SU-DHL-6 (cell line): ENCODE results near the gene BET1L.

Experiments
- H2AFZ ChIP-seq: fragments of 200-600 bp; sonication (generic); 2 replicates; pipeline ENCODE4 v1.6.1; 2014; ENCODE audit warnings: low read depth, mild to moderate bottlenecking, moderate library complexity, mixed read lengths, antibody characterized with exemption, low read length; ENCODE audit not compliant: severe bottlenecking
- H3F3A ChIP-seq: fragments of 200-600 bp; shearing (Covaris generic); 2 replicates; pipeline ENCODE4 v1.6.0; 2016; ENCODE audit warnings: antibody characterized with exemption, mild to moderate bottlenecking; ENCODE audit not compliant: insufficient read depth
- H3K27ac ChIP-seq: fragments of 200-600 bp; sonication (generic); 2 replicates; pipeline ENCODE4 v1.5.1; 2016; ENCODE audit warnings: low read depth, mild to moderate bottlenecking, low read length, moderate library complexity, mixed read lengths
- H3K27me3 ChIP-seq: fragments of 200-600 bp; sonication (generic), shearing (Covaris generic); 2 replicates; pipeline ENCODE4 v1.6.0; 2014; ENCODE audit warnings: mild to moderate bottlenecking, low read length
- H3K36me3 ChIP-seq: fragments of 200-600 bp; sonication (generic); 2 replicates; pipeline ENCODE4 v1.6.1; 2014; ENCODE audit warnings: mild to moderate bottlenecking, low read length, mixed read lengths
- H3K4me2 ChIP-seq: fragments of 300-600, 200-600 bp; shearing (Covaris generic), sonication (generic); 2 replicates; pipeline ENCODE4 v1.6.0; 2014; ENCODE audit warnings: low read length, low read depth, mild to moderate bottlenecking; ENCODE audit not compliant: poor library complexity, severe bottlenecking
- H3K4me3 ChIP-seq: fragments of 200-600 bp; sonication (generic); 2 replicates; pipeline ENCODE4 v1.5.1; 2014; ENCODE audit warnings: antibody characterized with exemption, low read length, mild to moderate bottlenecking, mixed read lengths; ENCODE audit not compliant: insufficient read depth, poor library complexity, severe bottlenecking
- H3K79me2 ChIP-seq: fragments of 200-600 bp; sonication (generic); 2 replicates; pipeline ENCODE4 v1.6.1; 2014; ENCODE audit warnings: mild to moderate bottlenecking, low read length, moderate library complexity; ENCODE audit not compliant: insufficient read depth
- H3K9ac ChIP-seq: fragments of 200-600 bp; sonication (generic); 2 replicates; pipeline ENCODE4 v1.7.0; 2014; ENCODE audit warnings: mild to moderate bottlenecking, low read length
- H3K9me2 ChIP-seq: fragments of 200-600 bp; sonication (generic); replicated peaks from 2 replicates; pipeline ENCODE4 v1.6.1; 2014; ENCODE audit warnings: low read length; ENCODE audit not compliant: insufficient read depth
- H3K9me3 ChIP-seq: fragments of 200-600 bp; sonication (generic); 2 replicates; pipeline ENCODE4 v1.6.1; 2014; ENCODE audit warnings: low read length, mixed read lengths; ENCODE audit not compliant: insufficient read depth
- H4K20me1 ChIP-seq: fragments of 200-600 bp; sonication (generic); 2 replicates; pipeline ENCODE4 v1.6.1; 2014; ENCODE audit warnings: low read depth, mild to moderate bottlenecking, antibody characterized with exemption, low read length, moderate library complexity, mixed read lengths
- CTCF ChIP-seq: fragments of 200-600 bp; sonication (generic); IDR thresholded peaks from one replicate; pipeline ENCODE4 v1.5.1; 2017; ENCODE audit warnings: antibody characterized with exemption, mild to moderate bottlenecking, low read length, moderate library complexity; ENCODE audit not compliant: insufficient read depth, poor library complexity, severe bottlenecking
- EZH2phosphoT487 ChIP-seq: fragments of 200-600 bp; sonication (generic), shearing (Covaris generic); conservative IDR thresholded peaks from 2 replicates; pipeline ENCODE4 v1.6.1; 2018; ENCODE audit warnings: mild to moderate bottlenecking, antibody characterized with exemption, low read length, moderate library complexity, mixed read lengths

Gene BET1L

GRCh38 chr11:202490-202889, 4.7 kb downstream of the BET1L start:
- H4K20me1 ChIP-seq: no peaks in the 10 kb centered on the region
- H3K27ac ChIP-seq: no peak overlapping the region
- no peaks in the 10 kb centered on the region for H3K27me3 ChIP-seq
- TF ChIP-seq EZH2phosphoT487 (no peak), CTCF (no peak)
- H2AFZ ChIP-seq: no peak overlapping the region
- H3K36me3 ChIP-seq: no peaks in the 10 kb centered on the region
- H3K9ac ChIP-seq: no peak overlapping the region
- H3K79me2 ChIP-seq: peaks cover 11% of the 10 kb centered on the region
- H3K4me2 ChIP-seq: no peak overlapping the region
- H3F3A ChIP-seq: peaks cover under 1% of the 10 kb centered on the region
- H3K9me2 ChIP-seq: no peaks in the 10 kb centered on the region
- H3K4me3 ChIP-seq: no peak overlapping the region
- H3K9me3 ChIP-seq: no peaks in the 10 kb centered on the region

DNA sequence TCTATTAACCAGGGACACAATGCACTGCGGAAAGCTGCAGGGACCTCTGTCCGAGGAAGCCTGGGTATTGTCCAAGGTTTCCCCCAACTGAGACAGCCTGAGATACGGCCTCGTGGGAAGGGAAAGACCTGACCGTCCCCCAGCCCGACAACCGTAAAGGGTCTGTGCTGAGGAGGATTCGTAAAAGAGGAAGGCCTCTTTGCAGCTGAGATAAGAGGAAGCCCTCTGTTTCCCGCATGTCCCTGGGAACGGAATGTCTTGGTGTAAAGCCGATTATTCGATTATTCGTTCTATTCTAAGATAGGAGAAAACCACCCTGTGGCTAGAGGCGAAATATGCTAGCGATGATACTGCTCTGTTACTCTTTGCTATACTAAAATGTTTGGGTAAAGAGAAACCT, 5.2 kb downstream of the BET1L start:
- Histone ChIP-seq H4K20me1 (no peaks in the 10 kb centered on the region), H3K4me3 (no peak overlapping the region), H3K79me2 (peaks cover 11% of the 10 kb centered on the region), H3K9ac (no peak overlapping the region), H3F3A (no peaks in the 10 kb centered on the region), H3K36me3 (no peaks in the 10 kb centered on the region), H3K27ac (no peak overlapping the region), H2AFZ (no peak overlapping the region), H3K4me2 (no peak overlapping the region), H3K27me3 (no peaks in the 10 kb centered on the region), H3K9me2 (no peaks in the 10 kb centered on the region), H3K9me3 (no peaks in the 10 kb centered on the region)
- no peak for TF ChIP-seq EZH2phosphoT487
- no peak for TF ChIP-seq CTCF

DNA sequence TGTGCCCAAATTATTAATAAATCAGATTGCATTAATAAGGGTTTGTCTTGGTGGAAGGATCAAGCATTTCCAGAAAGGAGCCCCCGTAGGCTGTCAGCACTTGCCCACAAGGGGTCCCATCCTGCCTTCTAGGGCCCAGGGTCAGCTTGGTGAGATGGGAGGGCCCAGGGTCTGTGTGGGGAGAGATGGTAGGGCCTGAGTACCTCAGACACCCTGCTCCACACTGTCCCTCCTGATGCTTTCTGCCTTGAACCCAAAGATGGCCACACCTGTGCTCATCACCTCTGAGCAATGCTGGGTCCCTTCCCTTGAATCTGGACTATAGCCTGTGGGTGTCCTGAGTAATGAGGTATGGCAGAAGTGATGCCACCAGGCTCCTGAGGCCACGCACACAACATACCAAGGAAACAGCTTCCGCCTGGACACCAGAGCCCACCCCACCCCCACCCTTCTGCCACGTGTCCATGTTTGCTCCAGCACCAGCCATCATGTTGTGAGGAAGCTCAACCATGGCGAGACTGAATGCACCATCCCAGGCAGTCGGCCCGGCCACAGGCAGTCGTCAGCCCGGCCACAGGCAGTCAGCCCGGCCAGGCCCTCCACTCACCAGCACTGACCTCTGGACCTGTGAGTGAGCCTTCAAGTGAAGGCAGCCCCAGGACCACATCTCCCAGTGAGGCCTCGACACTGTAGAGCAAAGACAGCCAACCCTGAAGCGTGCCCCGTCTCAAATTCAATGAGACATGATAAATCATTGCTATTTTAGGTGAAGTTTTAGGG, 6.8 kb downstream of the BET1L start:
- no peaks in the 10 kb centered on the region for H3K9me3 ChIP-seq
- no peaks in the 10 kb centered on the region for H3K27me3 ChIP-seq
- no peaks in the 10 kb centered on the region for H3F3A ChIP-seq
- no peak overlapping the region for H2AFZ ChIP-seq
- H3K4me3 ChIP-seq: no peak overlapping the region
- no peak overlapping the region for H3K27ac ChIP-seq
- H3K9me2 ChIP-seq: no peaks in the 10 kb centered on the region
- H3K79me2 ChIP-seq: no peaks in the 10 kb centered on the region; the same call in 1 of the 2 replicates
- no peaks in the 10 kb centered on the region for H3K36me3 ChIP-seq
- TF ChIP-seq EZH2phosphoT487: no peak
- TF ChIP-seq CTCF: no peak
- no peak overlapping the region for H3K9ac ChIP-seq
- H4K20me1 ChIP-seq: no peaks in the 10 kb centered on the region
- H3K4me2 ChIP-seq: no peak overlapping the region
